NCI-H1694 (cell line): ENCODE data around the gene PLEKHG5.

ENCODE experiments used
- DNase-seq: peaks from one replicate; lab custom pipeline; 2025; lab: John Stamatoyannopoulos, UW

Gene PLEKHG5

GRCh38 chr1:6491480-6491962 lies at the start of gene PLEKHG5:
Gene PLEKHG5, minus strand, starts transcription at chr1:6491667. Its CDS starts 14,096 bp downstream, at chr1:6477571.
- DNase-seq: no peak

GRCh38 chr1:6538956-6539355 lies 47.5 kb upstream of the PLEKHG5 start:
- no peak for DNase-seq

- DNase-seq: no peak
Measured at GRCh38 chr1:6536291-6536690, 44.8 kb upstream of the PLEKHG5 start.

GRCh38 chr1:6535214-6535613 lies 43.7 kb upstream of the PLEKHG5 start:
- no peak for DNase-seq

- DNase-seq: no peak
Measured at GRCh38 chr1:6534248-6534822, 42.9 kb upstream of the PLEKHG5 start.

- no peak for DNase-seq
Measured at GRCh38 chr1:6531996-6532395, 40.5 kb upstream of the PLEKHG5 start.

- no peak for DNase-seq
Measured at GRCh38 chr1:6530504-6531160, 39.2 kb upstream of the PLEKHG5 start.

GRCh38 chr1:6528492-6528891 lies 37.0 kb upstream of the PLEKHG5 start:
- DNase-seq: no peak

GRCh38 chr1:6526316-6526715 lies 34.8 kb upstream of the PLEKHG5 start:
- no peak for DNase-seq

- DNase-seq: no peak
Measured at GRCh38 chr1:6523566-6523965, 32.1 kb upstream of the PLEKHG5 start.

GRCh38 chr1:6521536-6521935 lies 30.1 kb upstream of the PLEKHG5 start:
- no peak for DNase-seq

GRCh38 chr1:6519935-6520671 lies 28.6 kb upstream of the PLEKHG5 start:
- no peak for DNase-seq

- no peak for DNase-seq
Measured at GRCh38 chr1:6519491-6519934, 28.0 kb upstream of the PLEKHG5 start.

- no peak for DNase-seq
Measured at GRCh38 chr1:6517435-6517851, 26.0 kb upstream of the PLEKHG5 start.

- DNase-seq: no peak
Measured at GRCh38 chr1:6515771-6516170, 24.3 kb upstream of the PLEKHG5 start.

GRCh38 chr1:6513320-6513801 lies 21.9 kb upstream of the PLEKHG5 start:
- no peak for DNase-seq

- no peak for DNase-seq
Measured at GRCh38 chr1:6512908-6513280, 21.4 kb upstream of the PLEKHG5 start.

GRCh38 chr1:6512245-6512907 lies 20.9 kb upstream of the PLEKHG5 start:
- DNase-seq: no peak

GRCh38 chr1:6511561-6512244 lies 20.2 kb upstream of the PLEKHG5 start:
- DNase-seq: no peak

- DNase-seq: no peak
Measured at GRCh38 chr1:6511056-6511455, 19.6 kb upstream of the PLEKHG5 start.

- no peak for DNase-seq
Measured at GRCh38 chr1:6510493-6510892, 19.0 kb upstream of the PLEKHG5 start.

GRCh38 chr1:6509919-6510291 lies 18.4 kb upstream of the PLEKHG5 start:
- no peak for DNase-seq
